HG03196 (cell line): ENCODE results near the gene CIAPIN1.

ENCODE experiments used
- ATAC-seq: cut with Tn5 transposase; IDR thresholded peaks from one replicate; pipeline ENCODE4 v1.9.1; 2021; ENCODE audit not compliant: unreplicated experiment

CIAPIN1 gene

GRCh38 chr16:57447186-57447962 is at the start of gene CIAPIN1, which contains the start of gene COQ9:
Gene CIAPIN1 (minus strand): TSS chr16:57447385. CDS start chr16:57440928, 6,457 bp downstream.
Gene COQ9 (plus strand): TSS chr16:57447479. CDS start chr16:57447506, 27 bp downstream.
- peak; percentile 97 for ATAC-seq

GRCh38 chr16:57493767-57494166 is 46.6 kb upstream of the CIAPIN1 start:
- no peak for ATAC-seq

GRCh38 chr16:57489229-57489628 is 42.0 kb upstream of the CIAPIN1 start:
- no peak for ATAC-seq

- no peak for ATAC-seq
Observed at GRCh38 chr16:57486858-57487834, 40.0 kb upstream of the CIAPIN1 start.

- peak; percentile 75 for ATAC-seq
Observed at GRCh38 chr16:57485916-57486857, 39.0 kb upstream of the CIAPIN1 start, which contains the start of gene DOK4. Gene DOK4 (minus strand): TSS chr16:57486493. CDS start chr16:57479507, 6,986 bp downstream.

GRCh38 chr16:57485091-57485915 is 38.1 kb upstream of the CIAPIN1 start:
- ATAC-seq, result no peak

GRCh38 chr16:57484515-57485005 is 37.4 kb upstream of the CIAPIN1 start:
- ATAC-seq, result no peak

- ATAC-seq, result no peak
Observed at GRCh38 chr16:57483725-57484514, 36.7 kb upstream of the CIAPIN1 start.

- no peak for ATAC-seq
Observed at GRCh38 chr16:57482845-57483545, 35.8 kb upstream of the CIAPIN1 start.

GRCh38 chr16:57481421-57481820 is 34.2 kb upstream of the CIAPIN1 start:
- no peak for ATAC-seq

GRCh38 chr16:57480754-57481230 is 33.6 kb upstream of the CIAPIN1 start:
- ATAC-seq, result no peak

- no peak for ATAC-seq
Observed at GRCh38 chr16:57479976-57480753, 33.0 kb upstream of the CIAPIN1 start.

- ATAC-seq, result no peak
Observed at GRCh38 chr16:57479205-57479975, 32.2 kb upstream of the CIAPIN1 start.

GRCh38 chr16:57478396-57479204 is 31.4 kb upstream of the CIAPIN1 start:
- no peak for ATAC-seq

- no peak for ATAC-seq
Observed at GRCh38 chr16:57477531-57478202, 30.5 kb upstream of the CIAPIN1 start.
